Activated CD8-positive, alpha-beta T cell treated with anti-CD3 and anti-CD28 coated beads for 36 hours (primary cell): ENCODE data around the gene HABP2. TPM values are rescaled to one million over a fixed set of nuclear protein-coding genes. Genes with fewer than 3 reads are reported as not detected.

ENCODE experiments used
- ATAC-seq: fragments of 200-7000 bp; cut with Tn5 transposase; one replicate; pipeline ENCODE4 v1.10.0; 2021; ENCODE audit warnings: mild to moderate bottlenecking, moderate library complexity
- CTCF ChIA-PET: fragments of 350-600 bp; sonication (Branson Sonifier 250); formaldehyde crosslinking; loops from one replicate; lab custom pipeline; 2021; ENCODE audit warnings: antibody characterized with exemption; lab: Charles Lee
- POLR2A ChIA-PET: fragments of 350-600 bp; sonication (Branson Sonifier 250); formaldehyde crosslinking; loops from one replicate; lab custom pipeline; 2021; ENCODE audit warnings: antibody characterized with exemption; lab: Charles Lee
- DNase-seq: peaks from one replicate; pipeline ENCODE4 v3.0.0-alpha.2; 2020
- H3K27ac Mint-ChIP-seq: one replicate; pipeline ENCODE4 v1.8.0; 2021; ENCODE audit warnings: mild to moderate bottlenecking, mixed read lengths
- H3K27me3 Mint-ChIP-seq: one replicate; pipeline ENCODE4 v1.8.0; 2021; ENCODE audit warnings: mixed read lengths
- H3K36me3 Mint-ChIP-seq: one replicate; pipeline ENCODE4 v1.8.0; 2021; ENCODE audit warnings: low read depth, mixed read lengths
- H3K4me1 Mint-ChIP-seq: one replicate; pipeline ENCODE4 v1.8.0; 2021; ENCODE audit warnings: low read depth, mixed read lengths
- H3K4me3 Mint-ChIP-seq: one replicate; pipeline ENCODE4 v1.8.0; 2021; ENCODE audit warnings: mild to moderate bottlenecking, moderate library complexity, mixed read lengths
- H3K9me3 Mint-ChIP-seq: one replicate; pipeline ENCODE4 v1.8.0; 2021; ENCODE audit warnings: mixed read lengths
- intact Hi-C: fragments of 100-400 bp; cut with micrococcal nuclease; formaldehyde crosslinking; loops from one replicate; pipeline ENCODE4 v1.10.0; 2022
- total RNA-seq, 2 experiments: library from RNA; stranded (reverse); gene quantifications; one replicate each; pipeline ENCODE4 v1.2.3, GENCODE V29; 2021
- TF ChIP-seq, protein P1 (sequence below): fragments of 200-600 bp; IDR thresholded peaks from one replicate; pipeline ENCODE4 v1.8.0; 2022; ENCODE audit warnings: antibody characterized with exemption, mild to moderate bottlenecking

HABP2 gene
- total RNA-seq, 2 experiments from 2014 or later, result not detected

DNA sequence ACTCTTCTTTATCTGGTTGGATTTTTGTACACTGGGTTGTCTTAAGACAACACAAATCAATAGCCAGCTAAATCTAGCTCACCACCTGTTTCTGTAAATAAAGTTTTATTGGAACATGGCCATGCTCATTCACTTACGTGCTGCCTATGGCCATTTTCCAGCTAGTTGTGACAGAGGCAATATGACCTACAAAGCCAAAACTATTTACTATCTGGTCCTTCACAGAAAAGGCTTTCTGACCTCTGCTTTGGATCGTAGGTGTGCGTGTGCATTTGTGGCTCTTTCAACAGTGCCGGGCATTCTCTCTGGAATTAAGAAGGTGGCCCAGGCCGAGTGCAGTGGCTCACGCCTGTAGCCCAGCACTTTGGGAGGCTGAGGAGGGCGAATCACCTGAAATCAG lies 65.5 kb downstream of the HABP2 start:
- no peak for DNase-seq
- no peaks in the 10 kb centered on the region for H3K36me3 Mint-ChIP-seq
- no peaks in the 10 kb centered on the region for H3K4me1 Mint-ChIP-seq
- intact Hi-C loops, result no loop called here
- no peak for ATAC-seq
- ChIA-PET CTCF (no interaction called here), POLR2A (no interaction called here)
- peaks cover 40% of the 10 kb centered on the region for H3K27me3 Mint-ChIP-seq
- no peak overlapping the region for H3K27ac Mint-ChIP-seq
- TF ChIP-seq, protein P1, sequence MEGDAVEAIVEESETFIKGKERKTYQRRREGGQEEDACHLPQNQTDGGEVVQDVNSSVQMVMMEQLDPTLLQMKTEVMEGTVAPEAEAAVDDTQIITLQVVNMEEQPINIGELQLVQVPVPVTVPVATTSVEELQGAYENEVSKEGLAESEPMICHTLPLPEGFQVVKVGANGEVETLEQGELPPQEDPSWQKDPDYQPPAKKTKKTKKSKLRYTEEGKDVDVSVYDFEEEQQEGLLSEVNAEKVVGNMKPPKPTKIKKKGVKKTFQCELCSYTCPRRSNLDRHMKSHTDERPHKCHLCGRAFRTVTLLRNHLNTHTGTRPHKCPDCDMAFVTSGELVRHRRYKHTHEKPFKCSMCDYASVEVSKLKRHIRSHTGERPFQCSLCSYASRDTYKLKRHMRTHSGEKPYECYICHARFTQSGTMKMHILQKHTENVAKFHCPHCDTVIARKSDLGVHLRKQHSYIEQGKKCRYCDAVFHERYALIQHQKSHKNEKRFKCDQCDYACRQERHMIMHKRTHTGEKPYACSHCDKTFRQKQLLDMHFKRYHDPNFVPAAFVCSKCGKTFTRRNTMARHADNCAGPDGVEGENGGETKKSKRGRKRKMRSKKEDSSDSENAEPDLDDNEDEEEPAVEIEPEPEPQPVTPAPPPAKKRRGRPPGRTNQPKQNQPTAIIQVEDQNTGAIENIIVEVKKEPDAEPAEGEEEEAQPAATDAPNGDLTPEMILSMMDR, result no peak
- H3K4me3 Mint-ChIP-seq, result no peak overlapping the region
- no peaks in the 10 kb centered on the region for H3K9me3 Mint-ChIP-seq

DNA sequence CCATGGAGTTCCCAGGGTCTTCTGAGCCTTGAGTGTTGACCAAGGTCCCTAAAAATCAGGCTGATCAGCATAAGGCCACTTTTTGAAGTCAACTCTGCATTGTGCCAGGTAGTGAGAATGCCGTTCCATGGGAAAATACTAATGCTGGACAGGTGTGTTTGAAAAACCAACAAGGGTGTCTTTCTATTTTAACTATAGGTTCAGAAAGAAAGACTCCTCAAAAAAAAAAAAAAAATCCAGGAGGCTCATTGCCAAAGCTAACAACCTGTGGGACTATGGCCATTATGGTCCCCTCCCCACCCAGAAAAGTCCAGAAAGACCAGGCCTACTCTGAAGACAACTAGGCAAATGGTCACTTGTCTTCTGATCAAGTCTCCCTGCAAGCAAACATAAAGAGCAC lies 66.5 kb downstream of the HABP2 start:
- Mint-ChIP-seq H3K27me3 (peaks cover 39% of the 10 kb centered on the region), H3K4me3 (no peak overlapping the region), H3K9me3 (no peaks in the 10 kb centered on the region), H3K36me3 (no peaks in the 10 kb centered on the region), H3K27ac (no peak overlapping the region), H3K4me1 (no peaks in the 10 kb centered on the region)
- POLR2A ChIA-PET, result no interaction called here
- ATAC-seq (no peak), DNase-seq (no peak)
- CTCF ChIA-PET, result no interaction called here
- TF ChIP-seq, protein P1, result no peak
- intact Hi-C loops, result no loop called here

DNA sequence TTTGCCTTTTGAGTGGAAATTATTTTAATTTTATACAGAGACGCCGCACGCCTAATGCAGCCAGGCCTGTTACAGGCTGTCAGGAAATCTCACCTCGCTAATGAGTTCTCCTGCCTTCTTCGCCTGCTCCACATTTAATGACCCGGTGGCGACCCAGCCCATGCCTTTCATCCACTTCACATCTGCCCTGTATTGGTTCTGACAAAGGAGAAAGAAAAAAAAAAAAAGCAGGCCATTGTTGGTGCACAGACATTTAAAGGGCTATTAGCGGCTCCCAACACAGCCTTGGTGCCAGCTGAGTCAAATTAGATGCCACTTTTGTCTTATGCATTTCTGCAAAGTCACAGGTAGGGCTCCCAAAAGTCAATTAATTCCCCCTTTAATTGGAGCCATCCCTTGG lies 67.7 kb downstream of the HABP2 start:
- Mint-ChIP-seq H3K9me3 (no peaks in the 10 kb centered on the region), H3K4me3 (no peak overlapping the region), H3K4me1 (no peaks in the 10 kb centered on the region), H3K27me3 (peaks cover 43% of the 10 kb centered on the region), H3K27ac (no peak overlapping the region), H3K36me3 (no peaks in the 10 kb centered on the region)
- no peak for DNase-seq
- TF ChIP-seq, protein P1, result no peak
- no peak for ATAC-seq
- ChIA-PET POLR2A (interaction anchor here (0.7 kb wide), 1 partner anchor 518 kb away, joined by 4 read pairs; no protein-coding TSS in a partner anchor), CTCF (no interaction called here)
- intact Hi-C loops, result no loop called here

DNA sequence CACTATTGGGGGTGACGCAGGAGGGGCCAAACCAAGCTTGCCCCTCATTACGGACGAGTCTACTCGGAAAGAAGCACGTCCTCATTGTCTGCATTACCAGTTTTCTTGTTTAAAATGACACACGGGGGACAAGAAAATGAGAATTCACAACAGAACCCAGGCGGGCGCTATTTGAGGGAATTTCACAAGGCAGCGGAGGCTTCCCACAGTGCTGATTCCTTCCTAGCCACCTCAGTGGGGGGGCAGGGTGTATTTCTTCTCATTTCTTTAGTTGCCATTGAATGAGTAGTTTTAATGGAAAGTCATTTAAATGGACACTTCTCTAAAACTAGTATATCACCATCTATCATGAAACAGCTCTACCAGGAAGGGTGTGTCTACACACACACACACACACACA lies 68.1 kb downstream of the HABP2 start:
- intact Hi-C loops, result no loop called here

DNA sequence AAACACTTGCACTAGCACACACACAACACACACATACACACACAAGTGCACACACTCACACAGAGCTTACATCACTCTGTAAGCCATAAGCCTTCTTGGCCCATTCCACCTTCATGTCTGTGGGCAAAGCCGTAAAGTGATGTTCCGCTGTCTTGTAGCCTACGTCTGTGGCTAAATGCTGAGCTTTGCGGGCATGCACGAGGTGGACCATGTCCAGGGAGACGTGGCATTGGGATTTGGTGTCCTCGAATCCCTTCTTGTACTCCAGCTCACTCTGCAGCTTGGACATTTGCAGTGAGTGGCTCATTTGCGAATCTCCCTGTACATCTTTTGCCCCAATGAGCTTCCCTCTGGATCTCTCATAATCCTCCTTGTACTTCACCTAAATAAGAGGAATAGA lies 68.9 kb downstream of the HABP2 start:
- Mint-ChIP-seq H3K9me3 (no peaks in the 10 kb centered on the region), H3K27ac (no peak overlapping the region), H3K4me3 (no peak overlapping the region), H3K27me3 (peaks cover 32% of the 10 kb centered on the region), H3K4me1 (no peaks in the 10 kb centered on the region), H3K36me3 (no peaks in the 10 kb centered on the region)
- DNase-seq, result no peak
- no peak for ATAC-seq
- POLR2A ChIA-PET, result no interaction called here
- intact Hi-C loops, result no loop called here
- CTCF ChIA-PET, result interaction anchor here (0.7 to 1.1 kb wide), 2 partner anchors 13 to 57 kb away, joined by 3 read pairs; no protein-coding TSS in a partner anchor
- TF ChIP-seq, protein P1, result no peak

More for the DNA sequence above, 68.1 kb downstream of the HABP2 start:
- Mint-ChIP-seq H3K27ac (no peak overlapping the region), H3K4me1 (no peaks in the 10 kb centered on the region), H3K9me3 (no peaks in the 10 kb centered on the region), H3K4me3 (no peak overlapping the region), H3K36me3 (no peaks in the 10 kb centered on the region), H3K27me3 (peaks cover 39% of the 10 kb centered on the region)
- TF ChIP-seq, protein P1, result no peak
- ChIA-PET POLR2A (no interaction called here), CTCF (no interaction called here)
- no peak for DNase-seq
- ATAC-seq, result no peak
